Measurements from ENCODE around the gene INAFM1.

DNA sequence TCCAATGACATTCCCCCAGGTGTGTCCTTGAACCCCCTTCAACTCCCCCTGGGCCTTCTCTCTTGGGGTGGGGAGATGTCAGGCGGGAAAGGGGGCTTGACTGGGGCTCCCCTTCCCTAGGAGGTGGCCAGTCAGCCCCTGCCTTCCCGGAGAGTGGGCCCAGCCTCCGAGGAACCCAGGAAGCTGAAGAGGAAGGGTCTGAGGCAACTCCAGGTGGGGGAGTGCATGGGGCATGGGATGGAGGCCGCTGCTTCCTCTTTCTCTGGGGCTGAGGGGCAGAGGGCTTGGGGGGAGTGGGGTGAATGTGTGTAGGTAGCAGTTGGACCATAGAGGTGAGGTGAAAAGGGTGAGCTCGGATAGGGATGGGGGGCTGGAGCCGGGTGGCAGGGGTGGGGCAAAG is 2.7 kb upstream of the INAFM1 start:
- TF ChIP-seq, protein P1, sequence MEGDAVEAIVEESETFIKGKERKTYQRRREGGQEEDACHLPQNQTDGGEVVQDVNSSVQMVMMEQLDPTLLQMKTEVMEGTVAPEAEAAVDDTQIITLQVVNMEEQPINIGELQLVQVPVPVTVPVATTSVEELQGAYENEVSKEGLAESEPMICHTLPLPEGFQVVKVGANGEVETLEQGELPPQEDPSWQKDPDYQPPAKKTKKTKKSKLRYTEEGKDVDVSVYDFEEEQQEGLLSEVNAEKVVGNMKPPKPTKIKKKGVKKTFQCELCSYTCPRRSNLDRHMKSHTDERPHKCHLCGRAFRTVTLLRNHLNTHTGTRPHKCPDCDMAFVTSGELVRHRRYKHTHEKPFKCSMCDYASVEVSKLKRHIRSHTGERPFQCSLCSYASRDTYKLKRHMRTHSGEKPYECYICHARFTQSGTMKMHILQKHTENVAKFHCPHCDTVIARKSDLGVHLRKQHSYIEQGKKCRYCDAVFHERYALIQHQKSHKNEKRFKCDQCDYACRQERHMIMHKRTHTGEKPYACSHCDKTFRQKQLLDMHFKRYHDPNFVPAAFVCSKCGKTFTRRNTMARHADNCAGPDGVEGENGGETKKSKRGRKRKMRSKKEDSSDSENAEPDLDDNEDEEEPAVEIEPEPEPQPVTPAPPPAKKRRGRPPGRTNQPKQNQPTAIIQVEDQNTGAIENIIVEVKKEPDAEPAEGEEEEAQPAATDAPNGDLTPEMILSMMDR (conservative IDR thresholded peaks at IDR 0.05; ENCODE audit: low read length), result no peak
- TF ChIP-seq EZH2phosphoT487 (IDR thresholded peaks at IDR 0.05; ENCODE audit: borderline replicate concordance), result no peak

Data from Loucy (cell line).